ENCODE data around the gene ASB18. TPM values are rescaled to one million over a fixed set of nuclear protein-coding genes. Genes with fewer than 3 reads are reported as not detected.

ASB18 gene
- total and polyA plus RNA-seq, 2 of the 8 experiments (the other 6 are each of a cell fraction or from before 2014, with no cell fraction given): not detected

DNA sequence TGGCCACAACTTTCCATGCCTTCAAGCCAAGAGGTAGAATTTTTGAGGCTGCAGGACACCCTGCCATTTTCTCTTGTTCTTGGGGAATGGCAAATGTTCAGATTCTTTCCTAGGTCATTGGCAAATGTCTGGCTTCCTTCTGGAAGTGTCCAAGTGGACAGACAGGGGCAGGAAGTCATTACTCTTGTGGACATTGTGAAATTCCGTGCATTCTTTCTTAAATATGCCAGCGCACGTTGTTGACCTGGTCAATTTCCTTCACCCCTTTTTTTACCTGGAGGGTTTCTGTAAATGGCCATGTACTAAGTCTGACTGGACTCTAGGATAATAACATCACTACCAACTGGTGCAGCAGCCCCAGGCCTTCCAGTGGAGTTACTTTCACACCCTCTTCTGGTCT, 13.9 kb downstream of the ASB18 start:
- Histone ChIP-seq H3K27ac (ENCODE audit: low read depth, low read length) (no peak overlapping the region), H3K4me3 (ENCODE audit: extremely low read depth in 1 of 4, insufficient read depth in 2 of 4, low read depth in 3 of 4, low read length in 4 of 4) (no peak overlapping the region), H2AFZ (ENCODE audit: low read length) (no peak overlapping the region), H3K9me3 (ENCODE audit: insufficient read depth in 2 of 2, low read depth in 1 of 2, low read length in 1 of 2) (no peaks in the 10 kb centered on the region), H2BK15ac (ENCODE audit: low read length) (no peak overlapping the region), H4K91ac (replicated peaks; ENCODE audit: insufficient read length, low read length) (no peak overlapping the region), H3K36me3 (ENCODE audit: control insufficient read depth in 2 of 4, insufficient read depth in 4 of 4, low read length in 3 of 4) (no peaks in the 10 kb centered on the region), H3K27me3 (replicated peaks in 1 of 4; ENCODE audit: control insufficient read depth in 3 of 4, extremely low read depth in 1 of 4, insufficient read depth in 3 of 4, low read length in 3 of 4) (no peaks in the 10 kb centered on the region; a peak in 1 of 7 replicates), H4K8ac (ENCODE audit: extremely low read depth, insufficient read depth, low read length) (no peak overlapping the region), H3K23me2 (ENCODE audit: low read depth, low read length) (no peaks in the 10 kb centered on the region), H2BK5ac (ENCODE audit: low read depth, low read length) (no peak overlapping the region), H3K9ac (replicated peaks in 1 of 4; ENCODE audit: extremely low read depth in 1 of 4, low read depth in 3 of 4, low read length in 3 of 4) (no peak overlapping the region; a peak in 1 of 7 replicates), H3K18ac (ENCODE audit: extremely low read depth, low read length) (no peak overlapping the region), H2BK20ac (ENCODE audit: low read length) (no peak overlapping the region), H4K5ac (ENCODE audit: insufficient read length, low read depth, low read length) (no peak overlapping the region), H3K79me1 (ENCODE audit: low read depth, low read length) (no peaks in the 10 kb centered on the region), H2BK12ac (ENCODE audit: low read depth, low read length) (no peak overlapping the region), H3K56ac (replicated peaks; ENCODE audit: insufficient read length, low read depth, low read length) (no peak overlapping the region), H4K20me1 (replicated peaks in 1 of 2; ENCODE audit: control insufficient read depth in 1 of 2, insufficient read depth in 2 of 2, low read length in 2 of 2) (no peaks in the 10 kb centered on the region), H3K4me1 (replicated peaks in 1 of 4; ENCODE audit: control insufficient read depth in 3 of 4, insufficient read depth in 4 of 4, low read length in 3 of 4) (0 out of 7 replicates have a peak, but pooled peaks cover 0 to 2% (median 0%) of the 10 kb centered on the region in 4 experiments), H3K4ac (replicated peaks; ENCODE audit: insufficient read length, low read depth, low read length) (no peak overlapping the region), H3K79me2 (ENCODE audit: control insufficient read depth in 1 of 2, insufficient read depth in 2 of 2, low read length in 2 of 2) (no peaks in the 10 kb centered on the region), H3K14ac (ENCODE audit: insufficient read length) (no peak overlapping the region), H2AK5ac (ENCODE audit: low read depth, low read length) (no peak overlapping the region), H3K4me2 (ENCODE audit: insufficient read depth in 1 of 2, low read depth in 2 of 2, low read length in 2 of 2) (no peak overlapping the region), H3K23ac (ENCODE audit: insufficient read length) (no peak overlapping the region), H2BK120ac (replicated peaks; ENCODE audit: low read depth, low read length) (no peak overlapping the region)
- FAIRE-seq (no peak), DNase-seq (ENCODE audit: low read depth in 1 of 2, low spot score in 2 of 2) (no peak)
- 92% methylated on average over 3 of the region's 3 CpGs; no CpG with 5 or more reads in 1 of the 2 experiments for WGBS, 2 experiments (ENCODE audit: extremely low coverage in 1 of 2, insufficient coverage in 1 of 2, insufficient read length in 1 of 2, insufficient replicate concordance in 2 of 2, low coverage in 1 of 2, low lambda C conversion rate in 2 of 2, missing lambda C conversion rate in 1 of 2)
- ChIA-PET CTCF (ENCODE audit: partially characterized antibody) (no interaction called here), POLR2A (ENCODE audit: partially characterized antibody) (no interaction called here)
- TF ChIP-seq ATF3 (IDR thresholded peaks at IDR 0.05; ENCODE audit: insufficient read depth, low read depth, low read length) (no peak), CBX5 (IDR thresholded peaks at IDR 0.05; ENCODE audit: low read depth, low read length) (no peak), NRF1 (IDR thresholded peaks at IDR 0.05; ENCODE audit: low read depth, low read length) (no peak), SUZ12 (IDR thresholded peaks at IDR 0.05; ENCODE audit: low read length) (no peak), GABPA (IDR thresholded peaks at IDR 0.05; ENCODE audit: borderline replicate concordance, insufficient read depth, low read length) (no peak), SIRT6 (IDR thresholded peaks at IDR 0.05; ENCODE audit: low read length) (no peak), TBP (IDR thresholded peaks at IDR 0.05; ENCODE audit: low read depth, low read length) (no peak), CREB1 (IDR thresholded peaks at IDR 0.05) (no peak), MAFK (IDR thresholded peaks at IDR 0.05; ENCODE audit: low read depth, low read length) (no peak), ASH2L (IDR thresholded peaks at IDR 0.05; ENCODE audit: low read length) (no peak), HDAC2 (IDR thresholded peaks at IDR 0.05; ENCODE audit: borderline replicate concordance in 1 of 2, low read depth in 2 of 2, low read length in 2 of 2) (no peak), BACH1 (IDR thresholded peaks at IDR 0.05; ENCODE audit: low read length) (no peak), CEBPB (IDR thresholded peaks at IDR 0.05; ENCODE audit: low read depth, low read length) (no peak)
- TF ChIP-seq, protein P1, sequence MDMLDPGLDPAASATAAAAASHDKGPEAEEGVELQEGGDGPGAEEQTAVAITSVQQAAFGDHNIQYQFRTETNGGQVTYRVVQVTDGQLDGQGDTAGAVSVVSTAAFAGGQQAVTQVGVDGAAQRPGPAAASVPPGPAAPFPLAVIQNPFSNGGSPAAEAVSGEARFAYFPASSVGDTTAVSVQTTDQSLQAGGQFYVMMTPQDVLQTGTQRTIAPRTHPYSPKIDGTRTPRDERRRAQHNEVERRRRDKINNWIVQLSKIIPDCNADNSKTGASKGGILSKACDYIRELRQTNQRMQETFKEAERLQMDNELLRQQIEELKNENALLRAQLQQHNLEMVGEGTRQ (IDR thresholded peaks at IDR 0.05; ENCODE audit: low read length): no peak

All from H1 (cell line).